Osteocyte (in vitro differentiated cells): ENCODE results near the gene BPTF. TPM values are rescaled to one million over a fixed set of nuclear protein-coding genes. Genes with fewer than 3 reads are reported as not detected.

Source experiments
- DNase-seq: peaks from one replicate; pipeline ENCODE4 v3.0.0; 2021; ENCODE audit warnings: mixed read lengths; ENCODE audit not compliant: unreplicated experiment; ENCODE audit errors: extremely low spot score
- H3K27ac Mint-ChIP-seq: one replicate; pipeline ENCODE4 v1.8.0; 2021; ENCODE audit warnings: mild to moderate bottlenecking, mixed read lengths; ENCODE audit not compliant: unreplicated experiment
- H3K27me3 Mint-ChIP-seq: one replicate; pipeline ENCODE4 v1.8.0; 2021; ENCODE audit warnings: mixed read lengths; ENCODE audit not compliant: unreplicated experiment
- H3K36me3 Mint-ChIP-seq: one replicate; pipeline ENCODE4 v1.8.0; 2021; ENCODE audit warnings: mixed read lengths; ENCODE audit not compliant: unreplicated experiment
- H3K4me1 Mint-ChIP-seq: one replicate; pipeline ENCODE4 v1.8.0; 2021; ENCODE audit warnings: mixed read lengths; ENCODE audit not compliant: unreplicated experiment
- H3K4me3 Mint-ChIP-seq: one replicate; pipeline ENCODE4 v1.8.0; 2021; ENCODE audit warnings: mild to moderate bottlenecking, moderate library complexity, mixed read lengths; ENCODE audit not compliant: unreplicated experiment
- H3K9me3 Mint-ChIP-seq: one replicate; pipeline ENCODE4 v1.8.0; 2021; ENCODE audit warnings: mixed read lengths; ENCODE audit not compliant: unreplicated experiment
- CTCF ChIP-seq: fragments of 200-600 bp; sonication (generic); IDR thresholded peaks from 2 replicates; pipeline ENCODE4 v1.5.0; 2021; ENCODE audit warnings: antibody characterized with exemption, mild to moderate bottlenecking, moderate library complexity
- long read RNA-seq: library from polyadenylated mRNA; unstranded; transcript quantifications from one replicate; pipeline ENCODE4 v2.0.0, GENCODE V29; 2021
- total RNA-seq: library from RNA; stranded (reverse); gene quantifications from 2 replicates; pipeline ENCODE4 v1.2.1, GENCODE V29; 2021

Gene BPTF
- total RNA-seq, result 95.7 and 98.5 TPM in 2 replicates
- long read RNA-seq, partial matches to known transcripts, result 11 of 15 reads
- long read RNA-seq, other reads (novel, unspliced or antisense), result 4 of 15 reads

GRCh38 chr17:67824735-67825626, at the start of gene BPTF:
Gene BPTF, plus strand, starts transcription at chr17:67825503. Its CDS starts 222 bp downstream, at chr17:67825725.
- TF ChIP-seq CTCF, result peak; percentile 96
- DNase-seq, result peak; percentile 98
- Mint-ChIP-seq H3K4me1 (peaks cover 28% of the 10 kb centered on the region), H3K9me3 (no peaks in the 10 kb centered on the region), H3K36me3 (peaks cover 3% of the 10 kb centered on the region), H3K27me3 (no peaks in the 10 kb centered on the region), H3K27ac (peak within 1 kb of the TSS; percentile 93), H3K4me3 (peak within 1 kb of the TSS; percentile 96)

- Mint-ChIP-seq H3K4me1 (peaks cover 2% of the 10 kb centered on the region), H3K9me3 (no peaks in the 10 kb centered on the region), H3K27me3 (no peaks in the 10 kb centered on the region), H3K36me3 (no peaks in the 10 kb centered on the region), H3K4me3 (no peak overlapping the region), H3K27ac (no peak overlapping the region)
- DNase-seq, result no peak
- TF ChIP-seq CTCF, result peak; percentile 59
Observed at GRCh38 chr17:67779098-67779672, 46.1 kb upstream of the BPTF start.

- Mint-ChIP-seq H3K27ac (no peak overlapping the region), H3K4me3 (no peak overlapping the region), H3K27me3 (peaks cover 18% of the 10 kb centered on the region), H3K4me1 (no peaks in the 10 kb centered on the region), H3K9me3 (no peaks in the 10 kb centered on the region), H3K36me3 (no peaks in the 10 kb centered on the region)
- TF ChIP-seq CTCF, result no peak
- DNase-seq, result no peak
Observed at GRCh38 chr17:67784364-67785121, 40.8 kb upstream of the BPTF start.

GRCh38 chr17:67785122-67785477, 40.2 kb upstream of the BPTF start:
- TF ChIP-seq CTCF, result no peak
- no peak for DNase-seq
- Mint-ChIP-seq H3K36me3 (no peaks in the 10 kb centered on the region), H3K4me1 (no peaks in the 10 kb centered on the region), H3K27ac (no peak overlapping the region), H3K9me3 (no peaks in the 10 kb centered on the region), H3K4me3 (no peak overlapping the region), H3K27me3 (peaks cover 18% of the 10 kb centered on the region)
